HL-60/S4 treated with retinoic acid at 250 ng/mL for 4 days and 3 days (cell line): ENCODE results near the gene ST6GALNAC5.
"Not testable (repeated sequence)": the region's sequence is repeated elsewhere in the genome, so short reads cannot be mapped to it uniquely, and the experiment has no call there.

Source experiments
- in situ Hi-C: fragments of 300-500 bp; cut with MboI; formaldehyde crosslinking; loops from 2 replicates; pipeline ENCODE4 v1.7.0; 2022; ENCODE audit warnings: low sequenced_read_pairs

Gene ST6GALNAC5

GRCh38 chr1:76933847-76934815, 66.9 kb downstream of the ST6GALNAC5 start:
- in situ Hi-C loops, result no loop called here

GRCh38 chr1:76938304-76938703, 71.0 kb downstream of the ST6GALNAC5 start:
- in situ Hi-C loops, result no loop called here

GRCh38 chr1:76939050-76939816, 72.0 kb downstream of the ST6GALNAC5 start:
- in situ Hi-C loops, result no loop called here

- in situ Hi-C loops, result no loop called here
Observed at GRCh38 chr1:76939817-76940216, 72.5 kb downstream of the ST6GALNAC5 start.

GRCh38 chr1:76940571-76941335, 73.5 kb downstream of the ST6GALNAC5 start:
- in situ Hi-C loops, result no loop called here

- in situ Hi-C loops, result no loop called here
Observed at GRCh38 chr1:76942549-76942948, 75.3 kb downstream of the ST6GALNAC5 start.

- in situ Hi-C loops, result no loop called here
Observed at GRCh38 chr1:76944942-76945341, 77.7 kb downstream of the ST6GALNAC5 start.

GRCh38 chr1:76948846-76949245, 81.6 kb downstream of the ST6GALNAC5 start:
- in situ Hi-C loops, result no loop called here

- in situ Hi-C loops, result no loop called here
Observed at GRCh38 chr1:76949503-76949902, 82.2 kb downstream of the ST6GALNAC5 start.

- in situ Hi-C loops, result no loop called here
Observed at GRCh38 chr1:76950306-76950705, 83.0 kb downstream of the ST6GALNAC5 start.

GRCh38 chr1:76951153-76951552, 83.9 kb downstream of the ST6GALNAC5 start:
- in situ Hi-C loops, result no loop called here

- in situ Hi-C loops, result no loop called here
Observed at GRCh38 chr1:76955652-76956051, 88.4 kb downstream of the ST6GALNAC5 start.

- in situ Hi-C loops, result no loop called here
Observed at GRCh38 chr1:76957961-76958360, 90.7 kb downstream of the ST6GALNAC5 start.

- in situ Hi-C loops, result no loop called here
Observed at GRCh38 chr1:76958828-76959227, 91.5 kb downstream of the ST6GALNAC5 start.

- in situ Hi-C loops, result no loop called here
Observed at GRCh38 chr1:76959556-76959955, 92.3 kb downstream of the ST6GALNAC5 start.

- in situ Hi-C loops, result no loop called here
Observed at GRCh38 chr1:76961181-76961819, 94.0 kb downstream of the ST6GALNAC5 start.

- in situ Hi-C loops, result no loop called here
Observed at GRCh38 chr1:76961820-76962207, 94.5 kb downstream of the ST6GALNAC5 start.

GRCh38 chr1:76981267-76981666, 114.0 kb downstream of the ST6GALNAC5 start:
- in situ Hi-C loops, result not testable (repeated sequence)

GRCh38 chr1:76989976-76990375, 122.7 kb downstream of the ST6GALNAC5 start:
- in situ Hi-C loops, result no loop called here

- in situ Hi-C loops, result no loop called here
Observed at GRCh38 chr1:76993036-76993435, 125.8 kb downstream of the ST6GALNAC5 start.
